ENCODE measurements around the gene C16orf96.

DNA sequence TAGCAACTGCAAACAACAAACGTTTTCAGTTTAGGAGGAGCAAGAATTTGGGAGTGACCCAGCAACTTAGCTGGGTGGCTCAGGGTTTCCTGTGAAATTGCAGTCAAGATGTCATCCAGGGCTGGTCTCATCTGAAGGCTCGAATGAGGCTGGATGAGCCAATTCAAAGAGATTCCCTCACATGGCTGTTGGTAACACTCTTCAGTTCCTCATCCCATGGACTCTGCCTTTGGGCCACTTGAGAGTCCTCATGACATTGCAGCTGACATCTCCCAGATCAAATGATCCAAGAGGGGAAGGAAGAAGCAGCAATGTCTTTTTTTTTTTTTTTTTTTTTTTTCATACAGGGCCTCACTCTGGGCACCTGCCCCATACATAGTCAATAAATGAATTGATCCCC lies 32.2 kb downstream of the C16orf96 start:
- TF ChIP-seq, protein P1, sequence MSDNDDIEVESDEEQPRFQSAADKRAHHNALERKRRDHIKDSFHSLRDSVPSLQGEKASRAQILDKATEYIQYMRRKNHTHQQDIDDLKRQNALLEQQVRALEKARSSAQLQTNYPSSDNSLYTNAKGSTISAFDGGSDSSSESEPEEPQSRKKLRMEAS (IDR thresholded peaks at IDR 0.05) = no peak
- TF ChIP-seq FOXM1 (IDR thresholded peaks at IDR 0.05; ENCODE audit: borderline replicate concordance, low read depth) = no peak
- TF ChIP-seq NFIC (IDR thresholded peaks at IDR 0.05) = no peak
- TF ChIP-seq RAD21 (IDR thresholded peaks at IDR 0.05; ENCODE audit: low read depth) = no peak
- TF ChIP-seq CEBPB (IDR thresholded peaks at IDR 0.05) = no peak
- TF ChIP-seq, protein P2, sequence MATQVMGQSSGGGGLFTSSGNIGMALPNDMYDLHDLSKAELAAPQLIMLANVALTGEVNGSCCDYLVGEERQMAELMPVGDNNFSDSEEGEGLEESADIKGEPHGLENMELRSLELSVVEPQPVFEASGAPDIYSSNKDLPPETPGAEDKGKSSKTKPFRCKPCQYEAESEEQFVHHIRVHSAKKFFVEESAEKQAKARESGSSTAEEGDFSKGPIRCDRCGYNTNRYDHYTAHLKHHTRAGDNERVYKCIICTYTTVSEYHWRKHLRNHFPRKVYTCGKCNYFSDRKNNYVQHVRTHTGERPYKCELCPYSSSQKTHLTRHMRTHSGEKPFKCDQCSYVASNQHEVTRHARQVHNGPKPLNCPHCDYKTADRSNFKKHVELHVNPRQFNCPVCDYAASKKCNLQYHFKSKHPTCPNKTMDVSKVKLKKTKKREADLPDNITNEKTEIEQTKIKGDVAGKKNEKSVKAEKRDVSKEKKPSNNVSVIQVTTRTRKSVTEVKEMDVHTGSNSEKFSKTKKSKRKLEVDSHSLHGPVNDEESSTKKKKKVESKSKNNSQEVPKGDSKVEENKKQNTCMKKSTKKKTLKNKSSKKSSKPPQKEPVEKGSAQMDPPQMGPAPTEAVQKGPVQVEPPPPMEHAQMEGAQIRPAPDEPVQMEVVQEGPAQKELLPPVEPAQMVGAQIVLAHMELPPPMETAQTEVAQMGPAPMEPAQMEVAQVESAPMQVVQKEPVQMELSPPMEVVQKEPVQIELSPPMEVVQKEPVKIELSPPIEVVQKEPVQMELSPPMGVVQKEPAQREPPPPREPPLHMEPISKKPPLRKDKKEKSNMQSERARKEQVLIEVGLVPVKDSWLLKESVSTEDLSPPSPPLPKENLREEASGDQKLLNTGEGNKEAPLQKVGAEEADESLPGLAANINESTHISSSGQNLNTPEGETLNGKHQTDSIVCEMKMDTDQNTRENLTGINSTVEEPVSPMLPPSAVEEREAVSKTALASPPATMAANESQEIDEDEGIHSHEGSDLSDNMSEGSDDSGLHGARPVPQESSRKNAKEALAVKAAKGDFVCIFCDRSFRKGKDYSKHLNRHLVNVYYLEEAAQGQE (IDR thresholded peaks at IDR 0.05; ENCODE audit: low read depth) = no peak
- TF ChIP-seq ZBTB7A (IDR thresholded peaks at IDR 0.05; ENCODE audit: low read depth) = no peak
- no peak for TF ChIP-seq YY1 (IDR thresholded peaks at IDR 0.05; ENCODE audit: low read depth)
- TF ChIP-seq EP300 (IDR thresholded peaks at IDR 0.05; ENCODE audit: borderline replicate concordance) = no peak
- no peak for TF ChIP-seq TCF12 (IDR thresholded peaks at IDR 0.05; ENCODE audit: low read depth)
- TF ChIP-seq TAF1 (IDR thresholded peaks at IDR 0.05; ENCODE audit: low read depth) = no peak
